DMS 273 (cell line): Measurements from ENCODE around the gene SLC18B1.
"Not testable (repeated sequence)": the region's sequence is repeated elsewhere in the genome, so short reads cannot be mapped to it uniquely, and the experiment has no call there.

Source experiments
- DNase-seq: peaks from one replicate; lab custom pipeline; 2025; ENCODE audit not compliant: unreplicated experiment; lab: John Stamatoyannopoulos, UW

The SLC18B1 gene

DNA sequence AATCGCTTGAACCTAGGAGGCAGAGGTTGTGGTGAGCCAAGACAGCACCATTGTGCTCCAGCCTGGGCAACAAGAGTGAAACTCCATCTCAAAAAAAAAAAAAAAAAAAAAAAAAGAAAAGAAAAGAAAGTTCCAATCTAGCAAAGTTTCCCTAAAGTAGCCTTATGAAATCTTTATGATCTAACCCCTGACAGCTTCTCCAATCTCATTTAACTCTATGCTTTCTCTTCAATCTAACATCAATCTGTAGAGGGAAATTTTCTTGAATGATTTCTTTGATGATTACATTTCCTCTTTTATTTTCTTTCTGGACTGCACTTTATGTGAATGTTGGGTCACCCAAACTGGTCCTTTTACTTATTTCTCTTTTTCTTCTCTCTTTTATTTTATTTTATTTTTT, 2.2 kb upstream of the SLC18B1 start:
- DNase-seq: no peak

- peak; percentile 88 for DNase-seq
These were observed 567 bp upstream of the SLC18B1 start for GRCh38 chr6:132798869-132799538.

- no peak for DNase-seq
These were observed 3.0 kb downstream of the SLC18B1 start for GRCh38 chr6:132795461-132795860.

DNA sequence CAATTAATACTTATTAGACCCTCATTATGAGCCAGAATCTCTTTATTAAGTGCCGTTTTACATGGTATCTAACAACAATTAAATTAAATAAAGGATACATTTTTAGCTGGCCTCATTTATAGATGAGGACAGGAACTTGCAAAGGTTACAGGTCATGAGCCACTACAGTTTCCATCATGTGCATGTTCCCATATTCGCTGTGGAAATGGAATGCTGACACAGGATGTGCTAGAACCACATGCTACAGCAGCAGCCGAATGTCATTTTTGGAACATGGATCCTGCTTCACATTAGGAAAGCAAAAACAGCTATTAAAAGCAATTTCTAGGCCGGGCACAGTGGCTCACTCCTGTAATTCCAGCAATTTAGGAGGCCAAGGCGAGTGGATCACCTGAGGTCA, 5.9 kb downstream of the SLC18B1 start:
- no peak for DNase-seq

DNA sequence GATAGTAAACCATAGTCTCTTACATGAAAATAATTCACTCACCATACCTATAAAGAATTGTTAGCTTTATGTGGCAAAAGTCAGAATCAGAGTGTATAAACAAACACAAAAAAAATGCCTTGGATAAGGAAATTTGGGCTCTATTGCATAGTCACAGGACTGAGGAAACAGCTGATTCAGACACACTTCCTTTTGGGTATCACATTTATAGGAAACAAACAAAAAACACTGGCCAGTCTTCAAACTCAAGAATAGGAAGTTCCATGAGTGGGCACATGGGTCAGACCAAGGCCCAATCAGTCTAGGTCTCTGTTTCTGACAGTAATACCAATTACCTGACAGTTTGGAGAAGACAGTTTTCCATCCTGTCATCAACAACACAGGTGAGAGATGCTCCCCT, 8.0 kb downstream of the SLC18B1 start:
- no peak for DNase-seq

DNA sequence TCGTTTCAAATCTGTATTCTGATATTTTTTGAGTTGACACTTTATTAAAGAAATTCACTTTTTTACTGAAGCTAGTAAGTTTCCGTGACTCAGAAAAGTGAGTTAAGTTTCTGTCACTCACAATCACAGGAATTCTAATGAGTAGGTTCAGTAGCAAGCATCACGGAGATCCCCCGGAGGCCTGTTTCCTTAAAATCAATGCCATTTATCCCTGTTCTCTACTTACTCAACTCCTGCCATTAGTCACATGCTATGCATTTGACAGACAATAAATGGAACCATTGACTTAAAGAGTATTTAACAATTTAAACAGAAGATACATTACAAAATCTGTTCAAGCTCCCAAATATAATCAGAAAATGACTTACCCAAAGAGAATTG, 9.1 kb downstream of the SLC18B1 start:
- DNase-seq: no peak

DNA sequence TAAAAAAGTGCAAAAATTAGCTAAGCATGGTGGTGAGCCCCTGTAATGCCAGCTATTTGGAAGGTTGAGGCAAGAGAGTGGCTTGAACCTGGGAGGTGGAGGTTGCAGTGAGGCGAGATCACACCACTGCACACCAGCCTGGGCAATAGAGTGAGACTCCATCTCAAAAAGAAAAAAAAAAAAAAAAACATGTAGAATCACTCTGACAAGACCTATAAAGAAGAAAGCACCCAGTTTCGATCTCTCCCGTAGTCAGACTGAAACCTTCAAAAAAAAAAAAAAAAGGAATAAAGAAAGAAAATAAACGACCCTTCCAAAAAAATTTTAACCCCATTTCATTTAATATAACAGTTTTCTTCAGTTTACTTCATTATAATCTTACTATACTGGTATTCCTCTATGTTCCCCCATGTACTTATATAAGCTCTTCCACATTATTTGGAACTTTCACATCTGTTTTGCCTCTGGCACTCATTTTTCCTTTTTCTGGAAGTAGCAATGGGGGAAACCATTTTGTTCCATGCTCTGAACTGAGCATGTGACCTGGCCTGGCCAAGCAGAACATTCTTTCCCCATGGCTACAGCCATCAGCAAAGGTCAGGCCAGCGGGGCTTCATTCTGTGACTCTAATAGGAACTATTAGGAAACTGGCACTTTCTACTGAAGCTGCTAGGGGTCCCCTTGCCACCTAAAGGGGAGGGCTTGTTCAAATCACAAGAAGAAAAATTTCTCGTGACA, 9.6 kb downstream of the SLC18B1 start:
- no peak for DNase-seq

DNA sequence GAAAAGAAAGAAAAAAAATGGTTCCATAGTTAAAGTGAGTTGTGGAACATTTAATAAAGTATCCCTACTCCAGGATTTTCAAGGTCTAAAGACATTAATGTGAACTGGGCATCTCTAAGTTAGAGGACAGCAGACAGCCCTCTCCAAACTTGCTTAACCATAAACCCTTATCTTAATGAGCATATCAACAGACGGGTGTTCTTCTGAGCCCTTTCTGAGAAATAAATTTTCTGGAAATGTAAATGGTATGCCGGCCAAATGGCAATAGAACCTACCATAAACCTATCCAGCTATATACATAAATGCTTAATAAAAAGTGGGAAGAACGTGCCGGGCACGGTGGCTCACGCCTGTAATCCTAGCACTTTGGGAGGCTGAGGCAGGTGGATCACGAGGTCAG, 12.5 kb downstream of the SLC18B1 start:
- no peak for DNase-seq

GRCh38 chr6:132780770-132781371, 17.6 kb downstream of the SLC18B1 start:
- DNase-seq: peak; percentile 13

GRCh38 chr6:132777881-132778280, 20.6 kb downstream of the SLC18B1 start:
- not testable (repeated sequence) for DNase-seq

- DNase-seq: peak; percentile 52
These were observed 30.4 kb downstream of the SLC18B1 start for GRCh38 chr6:132768051-132768517.

- DNase-seq: no peak
These were observed 32.9 kb downstream of the SLC18B1 start for GRCh38 chr6:132765560-132765959.

DNA sequence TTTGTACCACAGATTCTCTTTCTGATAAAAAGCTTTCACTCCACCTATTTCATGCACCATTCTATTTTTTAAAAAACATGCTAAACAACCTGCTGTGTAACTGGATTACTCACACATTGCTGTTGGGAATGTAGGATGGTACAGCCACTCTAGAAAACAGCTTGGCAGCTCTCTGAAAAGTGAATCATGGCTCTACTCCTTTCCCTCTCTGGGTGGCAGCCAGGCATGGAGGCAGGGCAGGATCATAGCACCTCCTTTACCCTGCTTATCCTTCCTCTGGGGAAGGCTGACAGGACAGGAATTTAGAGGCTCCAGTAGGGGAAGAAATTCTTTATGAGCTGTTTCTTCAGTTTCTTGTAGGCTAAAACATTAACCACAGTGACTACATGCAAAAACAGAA, 34.1 kb downstream of the SLC18B1 start:
- peak; percentile 17 for DNase-seq

DNA sequence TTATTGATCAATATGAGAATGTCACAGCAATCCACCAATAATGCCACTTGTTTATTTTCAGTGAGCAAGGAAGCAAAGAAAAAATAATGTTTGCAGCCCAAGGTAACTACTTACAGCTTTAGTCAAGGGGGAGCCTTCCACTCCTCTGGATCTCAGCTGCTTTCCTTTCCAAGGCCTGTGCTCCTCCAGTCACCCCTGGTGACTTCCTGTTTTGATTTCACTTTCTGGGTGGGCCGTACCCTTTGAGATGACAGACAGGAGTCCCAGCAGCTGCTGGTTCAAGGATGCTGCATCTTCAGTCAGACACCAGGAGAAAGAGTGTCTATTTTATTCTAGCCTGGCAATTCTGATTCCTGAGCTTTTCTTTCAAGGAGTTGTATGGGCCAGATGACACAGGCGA, 35.2 kb downstream of the SLC18B1 start:
- no peak for DNase-seq

DNA sequence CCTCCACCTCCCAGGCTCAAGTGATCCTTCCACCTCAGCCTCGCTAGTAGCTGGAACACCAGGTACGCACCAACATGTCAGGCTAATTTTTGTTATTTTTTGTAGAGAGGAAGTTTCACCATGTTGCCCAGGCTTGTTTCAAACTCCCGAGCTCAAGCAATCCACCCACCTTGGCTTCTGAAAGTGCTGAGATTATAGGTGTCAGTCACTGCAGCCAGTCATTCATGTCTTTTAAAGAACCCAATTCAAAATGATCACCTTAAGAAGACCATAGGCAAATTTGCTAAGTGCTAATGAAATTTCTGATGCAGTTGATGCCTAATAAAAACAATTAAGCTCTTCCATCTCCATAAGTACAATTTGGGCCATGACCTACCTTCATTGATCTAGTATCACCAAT, 38.2 kb downstream of the SLC18B1 start:
- DNase-seq: no peak

GRCh38 chr6:132758689-132759088, 39.7 kb downstream of the SLC18B1 start:
- no peak for DNase-seq

GRCh38 chr6:132752255-132752654, 46.2 kb downstream of the SLC18B1 start:
- DNase-seq: no peak

DNA sequence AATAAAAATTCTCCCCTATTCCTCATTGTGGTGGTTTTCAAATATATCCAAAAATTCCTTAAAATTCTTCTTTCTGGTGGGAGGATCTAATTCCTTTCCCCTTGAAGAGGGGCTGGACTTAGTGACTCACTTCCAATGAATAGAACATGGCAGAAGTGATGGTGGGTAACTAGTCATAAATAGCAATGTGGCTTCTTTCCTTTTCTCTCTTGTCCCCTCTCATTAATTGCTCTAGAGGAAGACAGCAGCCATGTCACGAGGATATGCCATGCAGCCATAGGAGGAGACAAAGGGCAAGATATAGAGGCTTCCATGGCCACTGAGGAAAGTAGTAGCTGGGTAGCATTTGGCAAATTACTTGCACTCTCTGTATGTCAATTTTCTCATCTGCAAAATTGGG, 46.6 kb downstream of the SLC18B1 start:
- no peak for DNase-seq

DNA sequence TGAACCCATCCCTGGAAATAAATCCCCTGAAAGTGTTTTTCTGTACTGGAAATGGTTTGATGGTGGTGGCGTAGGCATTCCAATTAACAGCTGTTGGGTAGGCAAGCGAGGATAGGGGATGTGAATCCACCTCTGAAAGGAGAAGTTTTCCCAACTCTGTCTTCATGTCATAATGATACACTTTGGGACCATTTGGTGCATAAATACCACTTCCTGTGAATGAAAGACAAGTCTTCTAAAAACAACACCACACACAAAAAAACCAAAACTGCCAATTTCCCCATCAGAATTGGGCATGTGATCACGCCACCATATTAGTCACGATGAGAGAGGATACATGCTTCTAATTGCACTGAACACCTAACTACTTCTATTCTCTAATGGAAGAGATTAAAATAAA, 47.1 kb downstream of the SLC18B1 start:
- DNase-seq: no peak

GRCh38 chr6:132750455-132751248, 47.8 kb downstream of the SLC18B1 start:
- no peak for DNase-seq

GRCh38 chr6:132749111-132749510, 49.3 kb downstream of the SLC18B1 start:
- no peak for DNase-seq
